GM21528 (cell line): ENCODE results near the gene ABHD17C.
"Not testable (repeated sequence)": the region's sequence is repeated elsewhere in the genome, so short reads cannot be mapped to it uniquely, and the experiment has no call there.

Source experiments
- ATAC-seq: cut with Tn5 transposase; IDR thresholded peaks from one replicate; pipeline ENCODE4 v1.9.1; 2021; ENCODE audit warnings: mild to moderate bottlenecking, moderate library complexity; ENCODE audit not compliant: unreplicated experiment, low FRiP score

ABHD17C gene

DNA sequence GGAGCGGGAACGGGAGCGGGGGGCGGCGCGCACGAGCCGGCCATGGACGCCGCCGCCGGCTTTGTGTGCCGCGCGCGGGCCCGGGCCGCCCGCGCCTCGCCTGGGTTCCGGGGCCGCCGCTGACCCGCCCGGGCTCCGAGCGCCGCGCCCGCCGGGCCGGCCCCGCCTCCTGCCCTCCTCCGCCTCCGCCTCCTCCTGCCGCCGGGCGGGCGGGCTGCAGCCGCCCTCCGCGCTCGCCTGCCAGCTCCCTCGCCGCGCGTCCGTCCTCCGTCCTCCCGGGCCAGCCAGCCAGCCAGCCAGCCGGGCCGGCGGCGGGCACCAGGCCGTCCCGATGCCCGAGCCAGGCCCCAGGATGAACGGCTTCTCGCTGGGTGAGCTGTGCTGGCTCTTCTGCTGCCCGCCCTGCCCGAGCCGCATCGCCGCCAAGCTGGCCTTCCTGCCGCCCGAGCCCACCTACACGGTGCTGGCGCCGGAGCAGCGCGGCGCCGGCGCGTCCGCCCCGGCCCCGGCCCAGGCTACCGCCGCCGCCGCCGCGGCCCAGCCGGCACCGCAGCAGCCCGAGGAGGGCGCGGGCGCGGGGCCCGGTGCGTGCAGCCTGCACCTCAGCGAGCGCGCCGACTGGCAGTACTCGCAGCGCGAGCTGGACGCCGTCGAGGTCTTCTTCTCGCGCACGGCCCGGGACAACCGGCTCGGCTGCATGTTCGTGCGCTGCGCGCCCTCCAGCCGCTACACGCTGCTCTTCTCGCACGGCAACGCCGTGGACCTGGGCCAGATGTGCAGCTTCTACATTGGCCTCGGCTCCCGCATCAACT, at the start of gene ABHD17C:
ABHD17C (plus strand) TSS at position 212 of the 812 bp plus-strand sequence; CDS start at position 332, 120 bp downstream.
- ATAC-seq: peak; percentile 71

DNA sequence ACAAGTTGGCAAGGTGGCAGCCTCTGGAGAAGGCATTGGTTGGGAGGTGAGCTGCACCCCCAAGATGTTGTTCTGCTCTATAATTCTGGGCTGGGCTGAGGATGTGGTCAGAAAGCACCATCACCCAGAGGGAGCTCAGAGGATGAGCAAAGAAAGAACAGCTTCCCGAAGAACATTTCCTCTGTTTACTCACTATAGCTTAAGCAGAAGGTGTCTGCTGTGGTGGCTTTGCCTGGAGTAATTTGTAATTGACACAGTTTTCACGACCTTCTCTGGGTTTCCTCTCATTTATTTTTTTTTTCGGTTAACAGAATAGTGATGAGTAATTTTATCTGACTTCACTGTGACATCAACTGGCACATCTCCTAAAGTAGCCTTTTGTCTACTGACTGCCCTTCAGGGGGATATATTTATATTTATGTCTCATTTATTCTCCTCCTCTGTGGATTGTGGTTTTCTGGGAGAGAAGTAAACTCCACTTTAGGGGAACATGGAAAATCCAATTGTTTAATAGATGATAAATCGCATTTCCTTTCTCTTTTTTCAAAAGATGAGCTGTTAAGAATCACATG, 49.5 kb upstream of the ABHD17C start:
- ATAC-seq: no peak

DNA sequence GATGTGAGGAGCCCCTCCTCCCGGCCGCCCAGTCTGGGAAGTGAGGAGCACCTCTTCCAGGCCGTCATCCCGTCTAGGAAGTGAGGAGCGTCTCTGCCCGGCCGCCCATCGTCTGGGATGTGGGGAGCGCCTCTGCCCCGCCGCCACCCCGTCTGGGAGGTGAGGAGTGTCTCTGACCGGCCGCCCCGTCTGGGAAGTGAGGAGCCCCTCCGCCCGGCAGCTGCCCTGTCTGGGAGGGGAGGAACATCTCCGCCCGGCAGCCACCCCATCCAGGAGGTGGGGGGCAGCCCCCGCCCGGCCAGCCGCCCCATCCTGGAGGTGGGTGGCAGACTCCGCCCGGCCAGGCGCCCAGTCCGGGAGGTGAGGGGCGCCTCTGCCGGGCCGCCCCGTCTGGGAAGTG, 47.7 kb upstream of the ABHD17C start:
- ATAC-seq: not testable (repeated sequence)

DNA sequence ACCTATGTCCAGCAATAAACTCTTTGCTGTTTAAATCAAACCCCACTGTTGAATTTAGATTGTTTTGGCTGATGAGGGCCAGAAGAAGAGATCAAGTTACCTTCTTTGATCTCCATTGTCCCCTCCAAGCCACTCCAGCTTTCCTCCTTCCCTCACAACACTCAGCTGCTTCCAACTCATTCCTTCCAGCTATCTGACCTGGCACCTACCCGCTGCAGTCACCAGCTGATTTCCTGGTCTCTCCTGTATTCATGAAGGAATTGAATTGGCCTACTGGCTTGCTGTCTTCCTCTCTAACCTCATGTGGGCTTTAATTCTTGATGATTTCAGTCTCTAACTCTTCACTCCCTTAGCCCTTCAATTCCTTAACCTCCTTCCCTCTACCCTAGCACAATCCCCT, 40.8 kb upstream of the ABHD17C start:
- ATAC-seq: no peak

DNA sequence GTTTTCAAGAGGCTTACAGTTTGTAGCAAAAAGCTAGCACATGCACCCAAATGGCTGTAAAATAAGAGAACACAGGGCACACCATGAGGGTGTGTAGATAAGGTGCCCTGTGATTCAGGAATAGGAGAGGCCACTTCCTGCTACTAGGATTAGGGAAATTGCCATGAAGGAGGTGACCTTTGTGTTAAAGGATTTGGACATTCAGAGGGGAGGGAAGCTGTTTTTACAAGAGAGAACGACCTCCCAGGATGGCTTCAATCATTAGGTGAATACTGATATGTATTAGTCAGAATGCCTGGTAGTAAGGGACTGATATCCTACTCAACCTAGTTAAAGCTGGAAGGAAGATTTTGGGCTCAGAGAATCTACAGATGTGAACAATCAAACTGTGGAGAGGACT, 35.7 kb upstream of the ABHD17C start:
- ATAC-seq: no peak

DNA sequence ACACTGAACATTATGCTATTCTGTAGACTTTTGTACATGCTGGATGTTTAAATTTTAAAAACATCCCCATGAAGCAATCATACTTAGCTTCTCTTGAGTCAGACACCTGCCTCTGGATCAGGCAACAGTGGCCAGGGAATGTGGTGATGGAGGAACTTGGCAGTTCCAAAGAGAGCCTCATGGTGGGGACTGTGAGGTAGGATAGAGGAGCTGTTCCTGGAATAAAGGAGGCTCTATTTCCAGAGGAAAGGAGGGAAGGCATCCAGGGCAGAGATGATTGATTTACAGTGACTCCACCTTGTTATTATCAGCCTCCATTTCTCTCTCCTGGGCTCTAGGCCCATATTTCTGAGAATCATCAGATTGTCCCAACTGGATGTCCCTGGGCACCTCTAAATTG, 35.0 kb upstream of the ABHD17C start:
- ATAC-seq: no peak

DNA sequence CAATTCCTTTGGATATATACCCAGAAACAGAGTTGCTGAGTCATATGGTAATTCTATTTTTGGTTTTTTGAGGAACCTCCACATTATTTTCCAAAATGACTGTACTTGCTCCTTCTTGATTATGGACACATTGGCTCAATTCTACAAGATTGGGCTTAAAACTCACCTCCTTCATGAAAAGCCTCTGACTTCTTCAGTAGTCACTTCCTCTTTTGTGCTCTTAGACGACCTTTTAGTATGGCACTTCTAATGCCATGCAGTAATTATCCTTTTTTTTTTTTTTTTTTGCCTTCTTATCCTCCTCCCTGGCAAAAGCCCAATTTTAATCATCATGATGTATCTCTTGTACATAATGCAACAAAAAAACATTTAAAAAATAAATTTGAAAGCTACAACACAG, 33.0 kb upstream of the ABHD17C start:
- no peak for ATAC-seq

DNA sequence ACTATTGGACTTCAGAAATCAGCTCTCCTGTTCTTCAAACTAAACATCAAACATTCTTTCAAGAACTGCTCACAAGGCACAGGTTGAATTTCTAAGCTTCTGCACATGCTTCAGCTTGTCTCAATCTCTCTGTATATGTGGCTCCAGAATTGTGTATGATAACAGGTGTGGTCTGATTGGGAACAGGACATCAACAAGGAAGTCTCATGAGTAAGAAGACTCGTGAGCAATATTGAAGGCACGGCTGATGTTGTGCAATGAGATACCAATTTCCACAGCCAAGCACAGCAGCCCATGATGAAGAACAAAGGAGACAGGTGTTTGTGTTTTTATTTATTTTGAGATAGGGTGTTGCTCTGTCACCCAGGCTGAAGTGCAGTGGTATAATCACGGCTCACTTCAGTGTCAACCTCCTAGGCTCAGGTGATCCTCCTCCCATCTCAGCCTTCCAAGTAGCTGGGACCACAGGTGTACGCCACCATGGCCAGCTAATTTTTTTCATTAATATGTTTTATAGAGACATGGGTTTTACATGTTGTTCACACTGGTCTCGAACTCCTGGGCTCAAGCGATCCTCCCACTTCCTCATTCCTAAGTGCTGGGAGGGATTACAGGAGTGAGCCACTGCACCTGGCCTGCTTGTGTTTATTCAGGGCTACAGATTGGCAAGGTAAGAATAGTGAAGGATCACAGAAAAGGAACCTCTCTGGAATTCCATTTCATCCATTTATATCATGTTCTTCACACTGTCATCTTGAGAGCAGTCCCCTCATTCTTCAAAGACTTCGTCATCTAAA, 32.2 kb upstream of the ABHD17C start:
- ATAC-seq: no peak

DNA sequence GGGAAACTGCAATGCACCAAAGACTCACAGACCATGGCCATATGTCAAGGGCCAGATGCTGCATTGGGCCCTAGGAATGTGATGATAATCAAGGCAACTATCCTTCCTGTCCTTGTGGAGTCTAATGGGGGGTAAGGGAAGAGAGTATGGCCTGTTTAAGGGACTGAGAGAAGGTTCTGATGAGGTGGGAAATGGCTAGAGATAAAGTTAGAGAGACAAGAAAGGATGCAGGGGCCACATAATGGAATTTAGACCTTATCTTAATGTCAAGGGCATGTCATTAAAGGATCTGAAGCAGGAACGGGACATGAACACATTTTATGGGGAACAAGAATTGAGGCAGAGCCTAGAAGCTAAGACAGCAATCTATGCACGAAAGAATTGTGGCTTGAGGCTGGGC, 30.0 kb upstream of the ABHD17C start:
- no peak for ATAC-seq

DNA sequence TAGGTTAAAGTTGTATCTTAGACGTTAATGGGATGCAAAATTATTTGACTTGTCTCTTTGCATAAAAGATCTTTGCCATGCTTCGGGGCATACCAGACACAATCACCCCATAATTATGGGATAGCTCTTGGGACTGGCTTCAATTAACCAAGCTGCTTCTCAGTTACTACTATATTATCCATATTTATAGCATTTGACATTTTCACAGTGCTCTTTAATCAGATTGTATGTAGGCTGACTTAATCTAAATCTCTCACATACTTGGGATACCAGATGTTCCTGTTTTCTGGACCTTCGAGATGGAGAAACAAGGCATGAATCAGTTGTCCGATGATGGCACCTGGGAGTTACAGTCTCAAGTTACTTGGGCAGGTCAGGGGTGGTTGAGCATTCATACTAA, 27.2 kb upstream of the ABHD17C start:
- ATAC-seq: no peak

DNA sequence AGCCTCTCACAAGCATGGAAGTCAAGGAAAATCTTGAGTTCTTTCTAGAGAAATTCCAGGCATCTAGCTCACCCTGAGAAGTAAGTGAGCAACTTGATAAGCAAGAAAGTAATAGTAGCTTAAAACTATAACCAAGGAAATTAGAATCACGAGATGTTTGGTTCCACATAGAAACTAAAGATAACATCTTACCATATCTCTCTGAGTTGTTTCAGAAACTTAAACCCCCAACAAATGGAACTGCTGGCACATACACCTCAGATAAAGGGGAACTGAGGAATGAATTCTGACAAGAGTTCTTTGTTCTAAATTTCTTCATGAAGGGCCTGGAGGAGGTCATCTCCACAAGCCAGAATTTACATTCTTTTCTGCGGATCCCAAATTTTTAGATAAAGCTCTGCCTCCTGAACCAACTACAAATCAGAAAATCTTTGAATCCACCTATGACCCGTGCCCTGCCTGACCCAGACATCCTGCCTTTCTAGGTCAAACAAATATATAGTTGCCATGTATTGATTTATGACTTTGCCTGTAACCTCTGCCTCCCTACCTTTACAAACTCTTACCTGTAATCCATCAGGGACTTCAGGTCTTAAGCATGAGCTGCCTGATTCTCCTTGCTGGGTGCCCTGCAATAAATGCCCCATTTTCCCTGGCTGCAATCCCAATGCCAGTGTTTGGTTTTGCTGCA, 26.4 kb upstream of the ABHD17C start:
- no peak for ATAC-seq

DNA sequence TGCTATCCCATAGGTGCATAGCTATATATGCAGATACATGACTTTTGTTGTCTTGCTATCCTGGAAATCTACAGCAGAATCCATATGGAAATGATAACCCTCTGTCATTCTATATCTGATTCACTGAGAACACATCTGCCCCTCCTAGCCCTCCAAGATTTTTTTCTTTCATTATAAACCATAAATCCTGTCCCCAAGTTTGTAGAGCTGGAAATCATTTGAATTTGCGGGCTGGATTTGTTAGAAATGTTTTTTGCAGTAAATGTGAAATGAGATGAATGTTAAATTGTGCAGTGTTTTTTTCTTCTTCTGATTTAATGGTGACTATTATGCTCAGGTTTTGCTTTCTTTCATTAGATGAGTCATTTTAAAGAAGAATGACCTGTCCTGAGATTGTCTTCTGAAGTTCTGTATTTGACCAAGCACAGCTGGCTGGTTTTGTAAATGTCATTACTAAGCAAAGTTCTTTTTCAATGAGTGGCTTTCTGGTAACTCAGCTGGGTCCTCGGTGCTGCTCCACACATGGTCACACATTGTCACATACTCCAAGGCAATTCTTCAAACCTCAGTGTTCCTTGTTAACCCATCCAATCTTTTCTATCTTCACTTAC, 25.3 kb upstream of the ABHD17C start:
- no peak for ATAC-seq

DNA sequence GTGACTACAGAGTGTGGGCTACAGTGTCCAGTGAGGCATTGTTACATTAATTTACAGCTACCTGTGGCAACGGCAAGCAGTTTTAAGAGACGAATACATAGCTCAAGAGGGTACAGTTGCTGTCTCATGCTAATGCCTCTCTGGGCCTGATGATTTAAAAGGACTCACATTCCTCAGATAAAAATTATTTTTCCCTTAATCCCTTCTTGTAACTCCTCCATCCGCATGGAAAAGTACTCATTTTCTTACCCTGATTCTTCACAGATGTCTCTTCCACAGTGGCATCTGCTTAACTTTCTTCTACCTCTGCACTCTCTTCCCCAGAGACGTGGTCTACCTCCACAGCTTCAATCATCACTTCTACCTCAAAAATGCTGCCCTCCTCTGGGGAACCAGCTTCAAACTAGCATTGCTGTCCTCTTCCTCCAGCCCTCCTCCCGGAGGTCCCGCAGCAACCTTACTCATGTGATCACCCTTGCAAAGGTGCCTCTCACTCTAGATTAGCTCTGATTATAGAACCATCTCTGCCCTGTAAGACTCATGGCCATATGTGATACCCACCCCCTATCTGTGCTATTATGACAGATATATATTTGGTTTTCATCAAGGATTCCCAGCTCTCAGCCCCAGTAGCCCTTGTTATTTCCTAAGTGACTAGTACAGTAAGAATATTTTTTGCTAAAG, 21.4 kb upstream of the ABHD17C start:
- no peak for ATAC-seq

DNA sequence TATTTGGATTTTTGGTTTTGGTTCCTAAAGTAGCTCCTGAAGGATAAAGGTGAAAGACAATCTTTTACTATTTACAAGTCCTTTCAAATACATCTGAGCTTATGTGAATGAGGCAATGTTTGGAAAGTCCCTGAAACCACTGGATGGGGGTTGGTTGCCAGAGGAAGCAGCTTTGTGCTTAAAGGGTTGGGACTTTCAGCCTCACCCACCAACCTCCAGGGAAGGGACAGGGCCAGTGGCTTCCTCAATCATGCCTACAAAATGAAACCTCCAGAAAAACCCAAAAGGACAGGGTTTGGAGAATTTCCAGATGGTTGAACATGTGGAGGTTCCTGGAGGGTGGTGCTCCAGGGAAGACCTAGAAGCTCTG, 20.9 kb upstream of the ABHD17C start:
- ATAC-seq: no peak

DNA sequence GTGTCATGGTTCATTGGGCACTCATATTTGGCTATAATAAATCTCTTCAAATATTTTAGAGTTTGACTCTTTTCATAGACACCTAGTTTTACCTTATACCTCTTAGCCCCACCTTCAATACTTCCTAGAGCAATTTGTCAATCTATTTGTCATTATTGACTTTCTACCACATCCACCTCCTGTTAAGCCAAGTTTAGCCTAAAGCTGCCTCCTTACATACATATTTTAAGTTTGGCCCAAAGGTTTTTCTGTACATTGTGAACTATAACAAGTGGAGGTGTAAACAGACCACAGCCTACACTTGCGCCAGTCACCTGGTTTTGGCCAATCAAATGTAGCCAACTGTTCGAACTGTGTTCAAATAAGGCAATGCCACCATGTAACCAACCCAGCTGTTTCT, 18.1 kb upstream of the ABHD17C start:
- ATAC-seq: no peak

DNA sequence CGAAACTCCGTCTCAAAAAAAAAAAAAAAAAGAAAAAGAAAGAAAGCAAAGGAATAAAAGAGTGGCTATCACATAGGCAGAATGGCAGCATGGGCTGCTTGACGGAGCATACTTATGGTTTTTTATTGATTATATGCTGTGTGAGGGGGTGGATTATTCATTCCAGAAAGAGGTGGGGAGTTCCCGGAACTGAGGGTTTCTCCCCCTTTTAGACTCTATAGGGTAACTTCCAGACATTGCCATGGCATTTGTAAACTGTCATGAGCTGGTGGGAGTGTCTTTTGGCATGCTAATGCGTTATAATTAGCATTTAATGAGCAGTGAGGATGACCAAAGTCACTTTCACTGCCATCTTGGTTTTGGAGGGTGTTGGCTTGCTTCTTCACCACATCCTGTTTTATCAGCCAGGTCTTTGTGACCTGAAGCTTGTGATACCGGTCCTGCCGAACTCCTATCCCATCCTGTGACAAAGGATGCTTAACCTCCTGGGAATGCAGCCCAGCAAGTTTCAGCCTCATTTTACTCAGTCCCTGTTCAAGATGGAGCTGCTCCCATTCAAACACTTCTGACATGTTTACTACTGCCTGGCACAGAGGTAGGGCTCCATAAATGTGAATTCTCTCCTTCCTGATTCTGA, 15.8 kb upstream of the ABHD17C start:
- no peak for ATAC-seq

DNA sequence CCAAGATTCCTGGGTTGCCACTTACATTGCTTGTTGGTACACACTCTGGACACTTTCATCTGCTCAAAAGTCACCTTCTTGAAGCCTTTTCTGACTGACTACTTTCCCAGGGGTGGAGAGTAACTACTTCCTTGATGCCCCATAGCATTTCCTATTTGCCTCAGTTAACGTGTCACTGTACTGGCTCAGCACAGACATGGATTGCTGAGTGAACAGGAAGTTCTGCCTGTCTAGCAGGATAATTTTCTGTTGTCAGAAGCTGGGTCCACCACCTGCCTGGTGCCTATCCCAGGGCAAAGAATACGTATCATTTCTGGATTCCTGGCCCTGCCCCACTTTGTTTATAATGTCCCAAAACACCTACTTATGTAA, 15.3 kb upstream of the ABHD17C start:
- ATAC-seq: no peak

DNA sequence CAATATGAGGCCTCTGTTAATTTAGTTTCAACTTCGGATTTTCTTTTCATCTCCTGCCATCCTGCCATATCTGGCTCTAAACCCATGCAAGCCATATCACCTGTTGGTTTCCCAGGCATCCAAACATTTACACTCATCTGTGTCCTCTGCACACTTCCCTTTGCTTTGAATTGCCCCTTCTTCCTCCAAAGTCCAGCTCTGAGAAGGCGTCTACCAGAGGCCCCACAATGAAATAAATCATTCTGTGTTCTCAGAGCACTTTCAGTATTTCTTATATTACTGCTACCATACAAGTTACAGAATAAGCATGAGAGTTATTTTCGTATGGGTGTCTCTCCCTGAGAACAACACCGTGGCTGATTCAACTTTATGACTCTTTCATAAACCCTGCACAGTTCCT, 12.9 kb upstream of the ABHD17C start:
- no peak for ATAC-seq

DNA sequence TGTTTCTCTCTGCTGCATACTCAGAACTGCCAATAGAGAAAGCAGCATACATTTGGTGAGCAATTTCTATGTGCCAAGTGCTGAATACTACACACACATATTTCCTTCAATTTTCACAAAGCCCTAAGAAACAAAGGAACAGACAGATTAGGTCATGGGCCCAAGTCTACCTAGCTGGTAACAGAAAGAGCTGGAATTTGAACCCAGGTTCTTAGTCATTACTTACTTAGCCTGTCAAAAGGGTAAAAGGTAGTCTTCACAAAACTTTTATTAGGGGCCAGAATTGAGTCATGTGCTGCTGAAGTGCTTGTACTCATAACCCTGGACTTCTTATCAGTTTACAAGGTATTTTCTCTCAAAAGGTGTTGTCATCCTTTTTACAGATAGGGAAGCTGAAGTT, 10.4 kb upstream of the ABHD17C start:
- ATAC-seq: no peak

DNA sequence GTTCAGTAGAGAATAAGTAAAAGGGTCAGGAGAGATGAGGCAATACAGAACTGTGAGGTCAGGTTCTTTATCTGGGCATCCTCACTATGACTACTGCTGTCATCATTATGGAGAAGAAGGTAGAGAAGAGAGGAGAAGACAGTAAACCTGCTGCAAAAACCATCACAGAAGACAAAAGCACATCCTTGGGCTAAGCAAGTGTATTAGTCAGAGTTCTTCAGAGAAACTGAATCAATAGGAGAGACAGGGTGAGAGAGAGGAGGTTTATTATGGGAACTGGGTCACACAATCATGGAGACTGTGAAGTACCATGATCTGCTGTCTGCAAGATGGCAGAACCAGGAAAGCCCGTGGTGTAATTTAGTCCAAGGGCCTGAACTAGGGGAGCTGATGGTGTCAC, 9.5 kb upstream of the ABHD17C start:
- no peak for ATAC-seq
